ENCODE results near the gene CLEC18A. TPM values are rescaled to one million over a fixed set of nuclear protein-coding genes. Genes with fewer than 3 reads are reported as not detected.

CLEC18A gene
- total and polyA plus RNA-seq, 5 donors from 2014 or later = 0.14 to 2.9 TPM; not detected in 3

- H3K27me3 Mint-ChIP-seq = no peaks in the 10 kb centered on the region
- H3K27ac ChIP-seq (ENCODE audit: insufficient read depth, low read length, poor library complexity, severe bottlenecking) = no peak overlapping the region
- peaks cover 0 to 1% (median 0%) of the 10 kb centered on the region in 7 donors for H3K9me3 Mint-ChIP-seq
- no peaks in the 10 kb centered on the region for H3K4me1 ChIP-seq (ENCODE audit: control insufficient read depth, insufficient read depth, low read length, poor library complexity, severe bottlenecking)
- no peaks in the 10 kb centered on the region for H3K4me1 Mint-ChIP-seq
- H3K4me3 ChIP-seq (ENCODE audit: low read depth, low read length) = no peak overlapping the region
- ATAC-seq (ENCODE audit: low read depth in 2 of 2) (no peak), DNase-seq (no peak)
- H3K9me3 ChIP-seq (ENCODE audit: control insufficient read depth in 2 of 2, low read length in 2 of 2) = no peaks in the 10 kb centered on the region
- peaks cover 87% of the 10 kb centered on the region for H3K36me3 ChIP-seq (ENCODE audit: control insufficient read depth, insufficient read depth, low read length)
- no peak overlapping the region for H3K27ac Mint-ChIP-seq
- H3K4me3 Mint-ChIP-seq = no peak overlapping the region
- no peaks in the 10 kb centered on the region for H3K27me3 ChIP-seq (ENCODE audit: control insufficient read depth, insufficient read depth, low read length)
- peaks cover 39% of the 10 kb centered on the region for H3K36me3 Mint-ChIP-seq
Measured at GRCh38 chr16:69936751-69937211, 14.4 kb upstream of the CLEC18A start.

- DNase-seq = no peak
- no peak for ATAC-seq (ENCODE audit: low read depth in 2 of 2)
- peaks cover 0 to 1% (median 0%) of the 10 kb centered on the region in 7 donors for H3K9me3 Mint-ChIP-seq
- Histone ChIP-seq H3K36me3 (ENCODE audit: control insufficient read depth, insufficient read depth, low read length) (peaks cover 82% of the 10 kb centered on the region), H3K4me1 (ENCODE audit: control insufficient read depth, insufficient read depth, low read length, poor library complexity, severe bottlenecking) (no peaks in the 10 kb centered on the region), H3K4me3 (ENCODE audit: low read depth, low read length) (no peak overlapping the region), H3K9me3 (ENCODE audit: control insufficient read depth in 2 of 2, low read length in 2 of 2) (no peaks in the 10 kb centered on the region), H3K27ac (ENCODE audit: insufficient read depth, low read length, poor library complexity, severe bottlenecking) (no peak overlapping the region), H3K27me3 (ENCODE audit: control insufficient read depth, insufficient read depth, low read length) (no peaks in the 10 kb centered on the region)
- no peaks in the 10 kb centered on the region for H3K27me3 Mint-ChIP-seq
- H3K27ac Mint-ChIP-seq = no peak overlapping the region
- no peak overlapping the region for H3K4me3 Mint-ChIP-seq
- no peaks in the 10 kb centered on the region for H3K4me1 Mint-ChIP-seq
- peaks cover 35% of the 10 kb centered on the region for H3K36me3 Mint-ChIP-seq
Measured at GRCh38 chr16:69937465-69937951, 13.6 kb upstream of the CLEC18A start.

- Histone ChIP-seq H3K9me3 (ENCODE audit: control insufficient read depth in 2 of 2, low read length in 2 of 2) (no peaks in the 10 kb centered on the region), H3K27me3 (ENCODE audit: control insufficient read depth, insufficient read depth, low read length) (no peaks in the 10 kb centered on the region), H3K27ac (ENCODE audit: insufficient read depth, low read length, poor library complexity, severe bottlenecking) (no peak overlapping the region), H3K36me3 (ENCODE audit: control insufficient read depth, insufficient read depth, low read length) (peaks cover 68% of the 10 kb centered on the region), H3K4me3 (ENCODE audit: low read depth, low read length) (no peak overlapping the region), H3K4me1 (ENCODE audit: control insufficient read depth, insufficient read depth, low read length, poor library complexity, severe bottlenecking) (no peaks in the 10 kb centered on the region)
- DNase-seq = no peak
- Mint-ChIP-seq H3K9me3 (peaks cover 0 to 1% (median 0%) of the 10 kb centered on the region in 7 donors), H3K36me3 (peaks cover 24% of the 10 kb centered on the region), H3K27me3 (no peaks in the 10 kb centered on the region), H3K4me3 (no peak overlapping the region), H3K27ac (no peak overlapping the region), H3K4me1 (no peaks in the 10 kb centered on the region)
- ATAC-seq (ENCODE audit: low read depth in 2 of 2) = no peak
Measured at GRCh38 chr16:69938981-69939820, 11.9 kb upstream of the CLEC18A start.

- Mint-ChIP-seq H3K4me1 (no peaks in the 10 kb centered on the region), H3K27ac (no peak overlapping the region), H3K36me3 (peaks cover 23% of the 10 kb centered on the region), H3K4me3 (no peak overlapping the region), H3K27me3 (no peaks in the 10 kb centered on the region), H3K9me3 (peaks cover 0 to 1% (median 0%) of the 10 kb centered on the region in 7 donors)
- DNase-seq (no peak), ATAC-seq (ENCODE audit: low read depth in 2 of 2) (no peak)
- Histone ChIP-seq H3K27me3 (ENCODE audit: control insufficient read depth, insufficient read depth, low read length) (no peaks in the 10 kb centered on the region), H3K4me3 (ENCODE audit: low read depth, low read length) (no peak overlapping the region), H3K9me3 (ENCODE audit: control insufficient read depth in 2 of 2, low read length in 2 of 2) (no peaks in the 10 kb centered on the region), H3K27ac (ENCODE audit: insufficient read depth, low read length, poor library complexity, severe bottlenecking) (no peak overlapping the region), H3K4me1 (ENCODE audit: control insufficient read depth, insufficient read depth, low read length, poor library complexity, severe bottlenecking) (no peaks in the 10 kb centered on the region), H3K36me3 (ENCODE audit: control insufficient read depth, insufficient read depth, low read length) (peaks cover 60% of the 10 kb centered on the region)
Measured at GRCh38 chr16:69939821-69940585, 11.1 kb upstream of the CLEC18A start.

GRCh38 chr16:69940676-69941075 lies 10.5 kb upstream of the CLEC18A start:
- Histone ChIP-seq H3K27ac (ENCODE audit: insufficient read depth, low read length, poor library complexity, severe bottlenecking) (no peak overlapping the region), H3K36me3 (ENCODE audit: control insufficient read depth, insufficient read depth, low read length) (peaks cover 53% of the 10 kb centered on the region), H3K27me3 (ENCODE audit: control insufficient read depth, insufficient read depth, low read length) (no peaks in the 10 kb centered on the region), H3K4me1 (ENCODE audit: control insufficient read depth, insufficient read depth, low read length, poor library complexity, severe bottlenecking) (no peaks in the 10 kb centered on the region), H3K9me3 (ENCODE audit: control insufficient read depth in 2 of 2, low read length in 2 of 2) (no peaks in the 10 kb centered on the region), H3K4me3 (ENCODE audit: low read depth, low read length) (no peak overlapping the region)
- Mint-ChIP-seq H3K4me3 (no peak overlapping the region), H3K27ac (no peak overlapping the region), H3K36me3 (peaks cover 23% of the 10 kb centered on the region), H3K9me3 (peaks cover 0 to 1% (median 0%) of the 10 kb centered on the region in 7 donors), H3K4me1 (no peaks in the 10 kb centered on the region), H3K27me3 (no peaks in the 10 kb centered on the region)
- ATAC-seq (ENCODE audit: low read depth in 2 of 2) (no peak), DNase-seq (no peak)

GRCh38 chr16:69941251-69942098 lies 9.7 kb upstream of the CLEC18A start:
- Mint-ChIP-seq H3K27ac (no peak overlapping the region), H3K4me3 (no peak overlapping the region), H3K4me1 (no peaks in the 10 kb centered on the region), H3K27me3 (no peaks in the 10 kb centered on the region), H3K9me3 (peaks cover 0 to 1% (median 0%) of the 10 kb centered on the region in 7 donors), H3K36me3 (peaks cover 18% of the 10 kb centered on the region)
- Histone ChIP-seq H3K4me3 (ENCODE audit: low read depth, low read length) (no peak overlapping the region), H3K27ac (ENCODE audit: insufficient read depth, low read length, poor library complexity, severe bottlenecking) (no peak overlapping the region), H3K36me3 (ENCODE audit: control insufficient read depth, insufficient read depth, low read length) (peaks cover 45% of the 10 kb centered on the region), H3K9me3 (ENCODE audit: control insufficient read depth in 2 of 2, low read length in 2 of 2) (no peaks in the 10 kb centered on the region), H3K4me1 (ENCODE audit: control insufficient read depth, insufficient read depth, low read length, poor library complexity, severe bottlenecking) (no peaks in the 10 kb centered on the region), H3K27me3 (ENCODE audit: control insufficient read depth, insufficient read depth, low read length) (no peaks in the 10 kb centered on the region)
- no peak for DNase-seq
- no peak for ATAC-seq (ENCODE audit: low read depth in 2 of 2)

GRCh38 chr16:69942099-69942491 lies 9.0 kb upstream of the CLEC18A start:
- H3K9me3 ChIP-seq (ENCODE audit: control insufficient read depth in 2 of 2, low read length in 2 of 2) = no peaks in the 10 kb centered on the region
- H3K9me3 Mint-ChIP-seq = peaks cover 0 to 1% (median 0%) of the 10 kb centered on the region in 7 donors
- no peaks in the 10 kb centered on the region for H3K27me3 ChIP-seq (ENCODE audit: control insufficient read depth, insufficient read depth, low read length)
- no peak overlapping the region for H3K4me3 ChIP-seq (ENCODE audit: low read depth, low read length)
- ATAC-seq (ENCODE audit: low read depth in 2 of 2) (no peak), DNase-seq (no peak)
- H3K27ac Mint-ChIP-seq = no peak overlapping the region
- no peak overlapping the region for H3K27ac ChIP-seq (ENCODE audit: insufficient read depth, low read length, poor library complexity, severe bottlenecking)
- H3K4me1 ChIP-seq (ENCODE audit: control insufficient read depth, insufficient read depth, low read length, poor library complexity, severe bottlenecking) = no peaks in the 10 kb centered on the region
- H3K27me3 Mint-ChIP-seq = no peaks in the 10 kb centered on the region
- peaks cover 39% of the 10 kb centered on the region for H3K36me3 ChIP-seq (ENCODE audit: control insufficient read depth, insufficient read depth, low read length)
- H3K4me1 Mint-ChIP-seq = no peaks in the 10 kb centered on the region
- peaks cover 12% of the 10 kb centered on the region for H3K36me3 Mint-ChIP-seq
- no peak overlapping the region for H3K4me3 Mint-ChIP-seq
